SH-SY5Y (cell line): ENCODE measurements around the gene PLA2G4B.

Experiments used
- GATA2 ChIP-seq: IDR thresholded peaks from 2 replicates; pipeline ENCODE4 v1.6.1; 2011; ENCODE audit warnings: mild to moderate bottlenecking, low read depth, low read length
- GATA3 ChIP-seq: IDR thresholded peaks from 2 replicates; pipeline ENCODE4 v1.6.1; 2011; ENCODE audit warnings: low read depth, mild to moderate bottlenecking, low read length, moderate library complexity

DNA sequence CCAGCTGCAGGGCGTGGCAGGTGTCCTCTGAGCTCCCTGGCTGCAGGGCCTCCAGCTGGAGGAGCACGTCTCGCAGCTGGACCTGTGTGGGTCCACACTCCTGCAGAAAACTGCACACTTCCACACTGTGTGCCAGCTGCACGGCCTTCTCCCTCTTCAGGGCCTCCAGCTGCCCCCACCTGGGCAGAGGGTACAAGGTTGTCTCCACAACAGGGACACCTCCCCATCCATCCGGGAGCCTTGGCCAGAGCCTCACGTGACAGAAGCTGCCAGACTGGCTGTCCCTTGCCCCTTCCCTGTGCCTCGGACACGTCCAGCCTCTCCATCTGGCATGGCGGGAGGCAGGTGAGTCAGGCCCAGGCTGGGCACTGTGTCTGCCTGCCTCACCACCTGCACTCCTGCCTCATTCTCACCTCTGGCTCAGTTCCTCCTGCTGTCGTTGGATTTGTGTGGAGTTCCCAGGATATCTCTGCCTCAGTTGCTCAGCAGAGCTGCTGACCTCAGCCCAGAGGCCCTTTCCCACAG is 40.7 kb downstream of the PLA2G4B start:
- no peak for TF ChIP-seq GATA2
- TF ChIP-seq GATA3 = no peak
